NCI-H748 treated with DMSO at 0.1 percent for 48 hours (cell line): ENCODE results near the gene CHRD.

Experiments used
- DNase-seq: peaks from one replicate; lab custom pipeline; 2025; lab: John Stamatoyannopoulos, UW

The CHRD gene

GRCh38 chr3:184360929-184361531 is 18.8 kb upstream of the CHRD start:
- DNase-seq: no peak

- no peak for DNase-seq
Observed at GRCh38 chr3:184361532-184361931, 18.3 kb upstream of the CHRD start, which contains the start of the genes CLCN2 and POLR2H. Gene CLCN2 (minus strand): TSS chr3:184361605. CDS start chr3:184361479, 126 bp downstream. Gene POLR2H (plus strand): TSS chr3:184361710. CDS start chr3:184363493, 1,783 bp downstream.

GRCh38 chr3:184361932-184362667 is 17.8 kb upstream of the CHRD start:
- peak; percentile 64 for DNase-seq

GRCh38 chr3:184362668-184363546 is 16.9 kb upstream of the CHRD start:
- DNase-seq: peak; percentile 86

- no peak for DNase-seq
Observed at GRCh38 chr3:184366619-184367289, 13.1 kb upstream of the CHRD start.

GRCh38 chr3:184368116-184368515 is 11.7 kb upstream of the CHRD start:
- no peak for DNase-seq

- no peak for DNase-seq
Observed at GRCh38 chr3:184368586-184369183, 11.2 kb upstream of the CHRD start.

GRCh38 chr3:184371570-184372018 is 8.3 kb upstream of the CHRD start:
- DNase-seq: peak; percentile 58

GRCh38 chr3:184372296-184372821 is 7.5 kb upstream of the CHRD start:
- no peak for DNase-seq

- no peak for DNase-seq
Observed at GRCh38 chr3:184372911-184373310, 6.9 kb upstream of the CHRD start.

- DNase-seq: no peak
Observed at GRCh38 chr3:184373422-184373821, 6.4 kb upstream of the CHRD start.

GRCh38 chr3:184375747-184376461 is 4.0 kb upstream of the CHRD start:
- no peak for DNase-seq

GRCh38 chr3:184377374-184377773 is 2.5 kb upstream of the CHRD start:
- DNase-seq: no peak

- DNase-seq: no peak
Observed at GRCh38 chr3:184377882-184378445, 1.9 kb upstream of the CHRD start, which contains the start of gene THPO. Gene THPO (minus strand): TSS chr3:184378207. CDS start chr3:184376259, 1,948 bp downstream.

- DNase-seq: no peak
Observed at GRCh38 chr3:184378651-184379357, 1.1 kb upstream of the CHRD start.

- no peak for DNase-seq
Observed at GRCh38 chr3:184380185-184380626, 352 bp downstream of the CHRD start.

GRCh38 chr3:184380627-184381260 is 890 bp downstream of the CHRD start:
- DNase-seq: no peak

- DNase-seq: no peak
Observed at GRCh38 chr3:184381261-184382224, 1.7 kb downstream of the CHRD start.
